Muscle layer of colon (tissue), 2 donors: ENCODE data around the gene TPO.
"Not testable (repeated sequence)": the region's sequence is repeated elsewhere in the genome, so short reads cannot be mapped to it uniquely, and the experiment has no call there.

Source experiments
- H3K27ac ChIP-seq: one replicate; pipeline ENCODE4 v1.7.0; 2013; ENCODE audit warnings: low read depth, mild to moderate bottlenecking, low read length, moderate library complexity
- H3K27me3 ChIP-seq, 2 donors: one replicate each; pipeline ENCODE4 v1.7.0; 2013; ENCODE audit warnings: low read length in 2 of 2, mild to moderate bottlenecking in 2 of 2; ENCODE audit not compliant: insufficient read depth in 2 of 2, control insufficient read depth in 1 of 2
- H3K36me3 ChIP-seq: one replicate; pipeline ENCODE4 v1.7.0; 2013; ENCODE audit warnings: mild to moderate bottlenecking, low read length; ENCODE audit not compliant: insufficient read depth
- H3K4me1 ChIP-seq: one replicate; pipeline ENCODE4 v1.7.0; 2013; ENCODE audit warnings: mild to moderate bottlenecking, low read length; ENCODE audit not compliant: insufficient read depth
- H3K4me3 ChIP-seq, 2 donors: one replicate each; pipeline ENCODE4 v1.7.0; 2013; ENCODE audit warnings: low read length in 2 of 2, low read depth in 1 of 2, mild to moderate bottlenecking in 1 of 2, moderate library complexity in 1 of 2
- H3K9ac ChIP-seq: one replicate; pipeline ENCODE4 v1.7.0; 2013; ENCODE audit warnings: low read length
- H3K9me3 ChIP-seq: one replicate; pipeline ENCODE4 v1.7.0; 2013; ENCODE audit warnings: mild to moderate bottlenecking, low read length
- donor health status: abdominal sarcoma.
- donor health status: Adenocarcinoma of cecum.

Gene TPO

GRCh38 chr2:1567556-1568344 lies 154.5 kb downstream of the TPO start:
- Histone ChIP-seq H3K36me3 (no peaks in the 10 kb centered on the region), H3K4me3 (no peak overlapping the region), H3K27me3 (peaks cover 0 to 6% of the 10 kb centered on the region in 2 donors), H3K9ac (no peak overlapping the region), H3K27ac (no peak overlapping the region), H3K4me1 (no peaks in the 10 kb centered on the region), H3K9me3 (no peaks in the 10 kb centered on the region)

GRCh38 chr2:1568345-1568668 lies 155.0 kb downstream of the TPO start:
- not testable (repeated sequence) for H3K36me3 ChIP-seq, H3K4me1 ChIP-seq, H3K27ac ChIP-seq, H3K4me3 ChIP-seq, H3K9me3 ChIP-seq, H3K27me3 ChIP-seq, H3K9ac ChIP-seq

- Histone ChIP-seq H3K9ac (no peak overlapping the region), H3K27me3 (no peaks in the 10 kb centered on the region), H3K4me3 (no peak overlapping the region), H3K36me3 (no peaks in the 10 kb centered on the region), H3K27ac (no peak overlapping the region), H3K4me1 (no peaks in the 10 kb centered on the region), H3K9me3 (no peaks in the 10 kb centered on the region)
Observed at GRCh38 chr2:1569879-1570450, 156.7 kb downstream of the TPO start.

GRCh38 chr2:1571477-1572417 lies 158.5 kb downstream of the TPO start:
- H3K27me3 ChIP-seq: no peaks in the 10 kb centered on the region
- no peaks in the 10 kb centered on the region for H3K36me3 ChIP-seq
- no peaks in the 10 kb centered on the region for H3K4me1 ChIP-seq
- no peaks in the 10 kb centered on the region for H3K9me3 ChIP-seq
- H3K27ac ChIP-seq: no peak overlapping the region
- no peak overlapping the region for H3K4me3 ChIP-seq
- no peak overlapping the region for H3K9ac ChIP-seq

GRCh38 chr2:1572638-1573037 lies 159.4 kb downstream of the TPO start:
- Histone ChIP-seq H3K9me3 (no peaks in the 10 kb centered on the region), H3K27me3 (no peaks in the 10 kb centered on the region), H3K9ac (no peak overlapping the region), H3K4me3 (no peak overlapping the region), H3K4me1 (no peaks in the 10 kb centered on the region), H3K36me3 (no peaks in the 10 kb centered on the region), H3K27ac (no peak overlapping the region)

GRCh38 chr2:1577846-1578245 lies 164.6 kb downstream of the TPO start:
- Histone ChIP-seq H3K27me3 (no peaks in the 10 kb centered on the region), H3K9me3 (no peaks in the 10 kb centered on the region), H3K4me1 (no peaks in the 10 kb centered on the region), H3K36me3 (no peaks in the 10 kb centered on the region), H3K27ac (no peak overlapping the region), H3K4me3 (no peak overlapping the region), H3K9ac (no peak overlapping the region)

GRCh38 chr2:1581257-1581964 lies 168.1 kb downstream of the TPO start:
- not testable (repeated sequence) for H3K4me1 ChIP-seq, H3K9me3 ChIP-seq, H3K9ac ChIP-seq, H3K4me3 ChIP-seq, H3K36me3 ChIP-seq, H3K27me3 ChIP-seq, H3K27ac ChIP-seq

- Histone ChIP-seq H3K4me3 (no peak overlapping the region), H3K27me3 (peaks cover 0 to 5% of the 10 kb centered on the region in 2 donors), H3K36me3 (no peaks in the 10 kb centered on the region), H3K9ac (no peak overlapping the region), H3K9me3 (no peaks in the 10 kb centered on the region), H3K27ac (no peak overlapping the region), H3K4me1 (no peaks in the 10 kb centered on the region)
Observed at GRCh38 chr2:1581965-1582625, 168.8 kb downstream of the TPO start.

- Histone ChIP-seq H3K27ac (no peak overlapping the region), H3K36me3 (no peaks in the 10 kb centered on the region), H3K4me3 (no peak overlapping the region), H3K4me1 (no peaks in the 10 kb centered on the region), H3K9ac (no peak overlapping the region), H3K27me3 (peaks cover 0 to 5% of the 10 kb centered on the region in 2 donors), H3K9me3 (no peaks in the 10 kb centered on the region)
Observed at GRCh38 chr2:1582891-1583341, 169.7 kb downstream of the TPO start.

GRCh38 chr2:1584051-1584531 lies 170.8 kb downstream of the TPO start:
- no peak overlapping the region for H3K27ac ChIP-seq
- H3K4me1 ChIP-seq: no peaks in the 10 kb centered on the region
- no peaks in the 10 kb centered on the region for H3K36me3 ChIP-seq
- H3K9me3 ChIP-seq: no peaks in the 10 kb centered on the region
- peaks cover 0 to 5% of the 10 kb centered on the region in 2 donors for H3K27me3 ChIP-seq
- no peak overlapping the region for H3K9ac ChIP-seq
- H3K4me3 ChIP-seq: no peak overlapping the region
